Pulmonary artery endothelial cell (primary cell): ENCODE data around the gene KANSL3. TPM values are rescaled to one million over a fixed set of nuclear protein-coding genes. Genes with fewer than 3 reads are reported as not detected.
"Not testable (repeated sequence)": the region's sequence is repeated elsewhere in the genome, so short reads cannot be mapped to it uniquely, and the experiment has no call there.

ENCODE experiments used
- DNase-seq: peaks from one replicate; pipeline ENCODE4 v3.0.0-alpha.2; 2011; ENCODE audit warnings: low read depth, low spot score
- total RNA-seq: library from RNA; depleted of rRNA; stranded (reverse); fragments of >200 nt; gene quantifications from 2 replicates; pipeline ENCODE4 v1.2.3, GENCODE V29; 2014

The KANSL3 gene
- total RNA-seq, 1 donor from 2014 or later: 24.7 TPM

DNA sequence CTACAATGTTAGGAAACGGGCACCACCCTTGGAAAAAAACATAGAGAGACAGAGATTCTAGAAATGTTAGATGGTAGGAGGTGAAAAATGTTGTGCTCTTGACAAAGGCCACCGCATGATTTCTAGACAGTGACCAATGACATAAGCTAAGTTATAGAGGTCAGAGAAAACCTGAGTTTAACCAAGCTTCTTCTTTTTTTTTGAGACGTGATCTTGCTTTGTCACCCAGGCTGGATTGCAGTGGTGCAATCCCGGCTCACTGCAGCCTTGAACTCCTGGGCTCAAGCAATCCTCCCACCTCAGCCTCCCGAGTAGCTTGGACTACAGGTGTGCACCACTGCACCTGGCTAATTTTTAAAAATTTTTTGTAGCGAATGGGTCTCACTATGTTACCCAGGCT, 17.4 kb upstream of the KANSL3 start:
- DNase-seq: no peak

DNA sequence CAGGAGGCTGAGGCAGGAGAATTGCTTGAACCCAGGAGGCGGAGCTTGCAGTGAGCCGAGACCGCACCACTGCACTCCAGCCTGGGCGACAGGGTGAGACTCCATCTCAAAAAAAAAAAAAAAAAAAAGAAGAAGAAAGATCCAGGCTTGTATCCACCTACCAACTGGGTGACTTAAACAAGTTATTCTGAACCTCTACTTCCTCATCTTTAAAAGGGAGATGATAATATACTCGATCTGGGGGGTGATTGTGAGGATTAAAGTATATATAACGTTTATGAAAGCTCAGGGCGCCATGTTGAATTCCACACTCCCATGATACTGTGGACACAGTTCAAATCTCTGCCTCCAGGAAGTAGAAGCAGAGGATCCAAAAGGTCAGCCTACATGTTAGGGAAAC, 16.7 kb upstream of the KANSL3 start:
- DNase-seq: not testable (repeated sequence)

- DNase-seq: no peak
These were observed 13.7 kb upstream of the KANSL3 start for GRCh38 chr2:96651793-96652192.

- DNase-seq: no peak
These were observed 11.2 kb upstream of the KANSL3 start for GRCh38 chr2:96649342-96649741.

- no peak for DNase-seq
These were observed 10.3 kb upstream of the KANSL3 start for GRCh38 chr2:96648306-96648930.

- DNase-seq: no peak
These were observed 9.6 kb upstream of the KANSL3 start for GRCh38 chr2:96647681-96648080.

DNA sequence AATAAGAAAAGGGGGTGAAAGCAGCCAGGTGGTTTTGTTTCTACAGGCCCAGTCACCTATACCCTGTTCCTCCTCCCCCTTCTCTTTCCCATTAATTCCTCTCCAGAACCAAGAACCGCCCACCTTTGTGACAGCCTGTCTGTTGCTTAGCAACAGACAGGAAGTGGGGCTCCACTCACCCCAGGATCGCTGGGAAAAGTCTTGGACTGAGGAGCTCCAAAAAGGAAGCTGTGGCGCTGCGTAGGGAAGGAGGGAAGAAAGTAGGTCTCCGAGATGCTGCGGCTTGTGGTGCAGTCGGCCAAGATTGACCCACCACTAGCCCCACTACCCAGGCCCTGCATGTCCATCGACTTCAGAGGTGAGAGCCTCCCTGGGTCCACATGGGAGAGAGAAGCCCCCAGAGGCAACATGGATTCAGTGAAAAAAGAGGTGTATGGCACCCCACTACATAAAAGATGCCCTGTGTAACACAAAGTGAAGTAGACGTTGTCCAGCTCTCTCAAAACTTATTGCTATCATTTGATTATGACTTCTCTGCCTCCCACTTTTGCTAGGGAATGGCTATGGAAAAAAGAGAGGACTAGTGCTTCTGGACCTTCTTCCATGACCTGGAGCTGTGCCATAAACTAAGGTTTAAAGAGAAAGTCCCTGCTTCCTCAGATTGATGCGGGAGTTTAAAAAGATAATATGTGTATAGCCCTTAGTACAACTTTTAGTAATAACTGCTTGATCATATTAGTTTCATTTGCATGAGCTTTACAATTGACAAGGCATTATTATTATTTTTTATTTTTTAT, 4.7 kb upstream of the KANSL3 start, which contains the start of gene FER1L5:
Gene FER1L5 (plus strand): TSS at position 201 of the 797 bp plus-strand sequence. CDS start 73 bp downstream, at position 274.
- DNase-seq: no peak

GRCh38 chr2:96637385-96638143, 548 bp downstream of the KANSL3 start:
- DNase-seq: peak; percentile 53

- no peak for DNase-seq
These were observed 1.5 kb downstream of the KANSL3 start for GRCh38 chr2:96636551-96637171.

DNA sequence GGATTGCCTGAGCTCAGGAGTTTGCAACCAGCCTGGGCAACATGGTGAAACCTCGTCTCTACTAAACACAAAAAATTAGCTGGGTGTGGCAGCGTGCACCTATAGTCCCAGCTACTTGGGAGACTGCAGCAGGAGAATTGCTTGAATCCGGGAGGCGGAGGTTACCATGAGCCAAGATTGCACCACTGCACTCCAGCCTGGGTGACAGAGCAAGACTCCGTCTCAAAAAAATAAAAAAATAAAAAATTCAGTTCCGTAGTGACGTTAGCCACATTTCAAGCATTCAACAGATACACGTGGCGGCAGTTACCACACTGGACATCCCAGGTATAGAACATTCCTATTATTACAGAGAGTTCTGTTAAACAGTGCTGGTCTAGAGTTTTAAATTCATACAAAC, 4.5 kb downstream of the KANSL3 start:
- no peak for DNase-seq

DNA sequence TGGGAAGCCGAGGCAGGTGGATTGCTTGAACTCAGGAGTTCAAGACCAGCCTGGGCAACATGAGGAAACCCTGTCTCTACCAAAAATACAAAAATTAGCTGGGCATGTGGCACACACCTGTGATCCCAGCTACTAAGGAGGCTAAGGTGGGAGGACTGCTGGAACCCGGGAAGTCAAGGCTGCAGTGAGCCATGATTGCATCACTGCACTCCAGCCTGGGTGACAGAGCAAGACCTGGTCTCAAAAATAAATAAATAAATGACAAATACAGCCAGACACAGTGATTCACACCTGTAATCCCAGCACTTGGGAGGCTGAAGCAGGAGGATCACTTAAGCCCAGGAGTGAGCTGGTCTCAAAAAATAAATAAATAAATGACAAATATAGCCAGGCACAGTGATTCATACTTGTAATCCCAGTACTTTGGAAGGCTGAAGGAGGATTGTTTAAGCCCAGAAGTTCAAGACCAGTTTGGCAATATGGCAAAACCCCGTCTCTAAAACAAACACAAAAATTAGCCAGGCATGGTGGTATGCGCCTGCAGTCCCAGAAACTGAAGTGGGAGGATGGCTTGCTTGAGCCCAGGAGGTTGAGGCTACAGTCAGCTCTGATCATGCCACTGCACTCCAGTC, 6.2 kb downstream of the KANSL3 start:
- no peak for DNase-seq

DNA sequence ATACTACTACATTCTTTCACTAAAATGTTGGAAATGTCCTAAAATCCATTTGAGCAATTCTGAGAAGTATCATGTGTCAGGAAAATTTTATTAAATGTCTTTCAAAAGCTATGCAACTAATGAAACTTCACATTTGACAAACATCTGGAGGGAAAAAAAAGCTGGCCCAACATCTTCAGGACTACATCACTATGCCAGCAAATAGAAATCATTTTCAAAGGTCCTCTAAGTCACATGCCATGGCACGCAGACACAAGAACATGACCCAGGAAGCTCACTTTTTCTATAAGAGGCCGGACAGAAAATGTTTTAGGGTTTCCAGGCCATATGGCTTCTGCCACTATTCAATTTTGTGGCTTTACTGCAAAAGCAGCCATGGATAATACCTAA, 11.6 kb downstream of the KANSL3 start:
- DNase-seq: no peak

GRCh38 chr2:96625571-96626552, 12.2 kb downstream of the KANSL3 start:
- DNase-seq: no peak

GRCh38 chr2:96623116-96623515, 15.0 kb downstream of the KANSL3 start:
- DNase-seq: no peak

- no peak for DNase-seq
These were observed 15.6 kb downstream of the KANSL3 start for GRCh38 chr2:96622544-96622943.

DNA sequence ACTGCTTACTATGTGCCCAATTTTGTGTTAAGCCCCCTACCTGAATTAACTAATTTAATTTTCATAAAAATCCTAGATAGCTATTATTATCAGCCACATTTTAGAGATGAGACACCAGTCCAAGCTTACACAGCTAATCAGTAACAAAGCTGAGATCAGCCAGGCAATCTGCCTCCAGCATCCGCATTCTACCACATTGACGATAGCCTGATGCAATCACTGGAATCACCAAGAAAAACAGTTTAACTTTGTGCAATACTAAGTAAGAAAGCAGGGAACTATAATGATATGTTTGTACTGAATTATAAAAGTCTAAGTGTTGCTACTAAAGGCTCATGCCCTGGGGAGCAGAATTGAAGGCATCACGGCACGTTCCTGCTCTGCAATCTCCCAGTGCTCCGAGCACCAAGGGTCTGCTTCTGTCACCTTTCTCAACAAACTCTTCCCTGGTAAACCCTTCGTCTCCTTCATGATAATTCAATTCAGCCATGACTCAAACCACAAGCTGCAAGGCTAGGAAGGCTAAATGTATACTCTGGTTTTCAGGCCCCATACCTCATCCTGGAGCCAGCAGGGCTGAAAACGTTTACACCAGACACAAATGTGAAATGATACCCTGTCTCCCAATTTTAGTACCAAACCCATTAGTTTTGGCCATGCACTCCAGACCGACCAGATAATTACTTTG, 19.4 kb downstream of the KANSL3 start:
- no peak for DNase-seq

DNA sequence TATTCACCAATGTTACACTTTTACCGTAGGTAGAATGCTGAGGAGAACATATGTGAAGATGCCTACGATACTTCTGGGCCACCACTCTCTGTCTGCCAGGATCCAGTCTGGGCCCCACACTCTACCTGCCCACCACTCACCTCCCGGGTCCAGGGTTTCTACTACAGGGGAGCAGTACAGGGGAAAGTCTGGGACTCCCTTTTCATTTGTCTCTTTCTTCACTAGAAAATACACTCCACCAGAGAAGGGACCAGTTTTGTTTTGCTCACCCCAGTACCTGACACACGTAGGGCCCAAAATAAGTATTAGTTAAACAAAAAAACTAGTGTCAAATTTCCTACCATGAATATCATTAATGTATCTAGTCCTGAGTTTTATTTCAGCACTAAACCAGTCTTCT, 21.1 kb downstream of the KANSL3 start:
- DNase-seq: no peak

DNA sequence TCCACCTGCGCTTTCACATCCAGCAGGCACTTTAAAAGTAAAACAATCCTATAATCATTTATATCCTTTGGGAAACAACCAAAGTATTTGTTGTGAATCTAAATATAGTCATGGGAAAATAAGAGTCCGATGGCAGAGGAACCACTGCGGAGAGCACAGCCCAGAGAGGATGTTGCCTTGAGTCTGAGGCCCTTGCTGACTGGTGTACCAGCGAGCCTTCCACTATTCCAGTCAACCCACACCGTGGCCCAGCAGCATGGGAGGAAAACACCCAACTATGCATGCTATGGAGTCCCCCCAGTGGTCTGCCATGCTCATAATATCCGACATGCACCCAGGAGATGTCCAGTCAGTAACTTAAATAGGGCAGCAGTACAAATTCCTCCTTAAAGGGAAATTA, 21.6 kb downstream of the KANSL3 start:
- DNase-seq: no peak

DNA sequence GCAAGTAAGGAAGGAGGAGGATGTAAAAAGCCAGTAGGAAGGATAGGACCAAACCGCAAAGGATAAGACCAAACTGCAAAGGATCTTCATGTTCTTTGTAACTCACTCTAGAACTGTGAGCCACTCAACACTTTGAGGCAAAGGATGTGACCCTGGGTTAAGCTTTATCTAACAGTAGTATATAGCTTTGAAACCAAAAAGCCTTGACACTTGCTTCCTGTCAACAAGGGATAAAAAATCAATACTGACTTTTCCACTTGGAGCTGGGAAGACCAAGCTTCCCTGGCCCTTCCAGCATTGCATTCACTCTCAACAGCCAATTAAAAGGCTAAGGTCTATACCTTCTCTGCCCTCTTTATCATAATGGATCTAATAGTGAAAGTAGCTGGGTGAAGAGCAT, 22.0 kb downstream of the KANSL3 start:
- DNase-seq: no peak
